Effector memory CD4-positive, alpha-beta T cell (primary cell): ENCODE measurements around the gene TAS2R4.

Experiments used
- DNase-seq, 3 donors: peaks; one replicate each; pipeline ENCODE4 v3.0.0-alpha.2; 2020
- H3K27ac ChIP-seq: 2 replicates; pipeline ENCODE4 v1.7.0; 2013; ENCODE audit warnings: mild to moderate bottlenecking, low read length, moderate library complexity; ENCODE audit not compliant: insufficient read depth, poor library complexity, severe bottlenecking
- H3K27me3 ChIP-seq: replicated peaks from 2 replicates; pipeline ENCODE4 v1.7.0; 2013; ENCODE audit warnings: mild to moderate bottlenecking, low read length; ENCODE audit not compliant: insufficient read depth, control insufficient read depth, poor library complexity, severe bottlenecking
- H3K36me3 ChIP-seq: 2 replicates; pipeline ENCODE4 v1.7.0; 2013; ENCODE audit warnings: mild to moderate bottlenecking, low read length, moderate library complexity; ENCODE audit not compliant: control insufficient read depth, insufficient read depth
- H3K4me1 ChIP-seq: 2 replicates; pipeline ENCODE4 v1.7.0; 2013; ENCODE audit warnings: low read length, mild to moderate bottlenecking; ENCODE audit not compliant: control insufficient read depth, insufficient read depth, poor library complexity, severe bottlenecking
- H3K4me3 ChIP-seq: 2 replicates; pipeline ENCODE4 v1.7.0; 2013; ENCODE audit warnings: low read length, low read depth, mild to moderate bottlenecking; ENCODE audit not compliant: insufficient read depth, poor library complexity, severe bottlenecking
- H3K9me3 ChIP-seq: 2 replicates; pipeline ENCODE4 v1.7.0; 2013; ENCODE audit warnings: mild to moderate bottlenecking, low read length, moderate library complexity; ENCODE audit not compliant: control insufficient read depth
- total RNA-seq, 3 donors: gene quantifications; one replicate each; lab custom pipeline; 2026; lab: John Stamatoyannopoulos, UW

The TAS2R4 gene, protein sequence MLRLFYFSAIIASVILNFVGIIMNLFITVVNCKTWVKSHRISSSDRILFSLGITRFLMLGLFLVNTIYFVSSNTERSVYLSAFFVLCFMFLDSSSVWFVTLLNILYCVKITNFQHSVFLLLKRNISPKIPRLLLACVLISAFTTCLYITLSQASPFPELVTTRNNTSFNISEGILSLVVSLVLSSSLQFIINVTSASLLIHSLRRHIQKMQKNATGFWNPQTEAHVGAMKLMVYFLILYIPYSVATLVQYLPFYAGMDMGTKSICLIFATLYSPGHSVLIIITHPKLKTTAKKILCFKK
- total RNA-seq, result 0.35 to 1.2 (median 0.52) reads per million in 3 donors

DNA sequence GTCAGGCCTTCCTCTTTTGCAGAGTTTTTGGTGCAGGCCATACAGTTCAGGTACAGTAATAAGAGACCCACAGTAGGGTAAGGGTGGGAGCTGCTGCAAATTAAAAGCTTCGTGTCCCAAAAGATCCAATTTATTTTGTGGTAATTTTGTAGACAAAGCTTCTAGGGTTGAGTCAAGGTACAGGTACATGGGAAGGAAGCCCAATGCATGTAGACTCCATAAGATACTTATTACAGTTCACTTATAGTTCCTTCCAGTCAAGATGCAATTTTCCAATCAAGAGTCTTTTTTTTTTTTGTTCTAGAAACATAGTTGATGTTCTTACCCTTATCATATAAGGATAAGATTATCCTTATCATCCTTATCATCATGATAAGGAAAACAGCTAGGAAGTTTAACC is at the start of gene TAS2R4:
TAS2R4 (plus strand) TSS at position 301 of the 400 bp plus-strand sequence. CDS start 1,815 bp downstream, outside the sequence.
- H3K27ac ChIP-seq, result no peak within 1 kb of the TSS
- no peaks in the 10 kb centered on the region for H3K27me3 ChIP-seq
- no peak for DNase-seq
- H3K36me3 ChIP-seq, result peaks cover 12% of the 10 kb centered on the region
- no peak within 1 kb of the TSS for H3K4me3 ChIP-seq
- no peaks in the 10 kb centered on the region for H3K9me3 ChIP-seq
- no peaks in the 10 kb centered on the region for H3K4me1 ChIP-seq

DNA sequence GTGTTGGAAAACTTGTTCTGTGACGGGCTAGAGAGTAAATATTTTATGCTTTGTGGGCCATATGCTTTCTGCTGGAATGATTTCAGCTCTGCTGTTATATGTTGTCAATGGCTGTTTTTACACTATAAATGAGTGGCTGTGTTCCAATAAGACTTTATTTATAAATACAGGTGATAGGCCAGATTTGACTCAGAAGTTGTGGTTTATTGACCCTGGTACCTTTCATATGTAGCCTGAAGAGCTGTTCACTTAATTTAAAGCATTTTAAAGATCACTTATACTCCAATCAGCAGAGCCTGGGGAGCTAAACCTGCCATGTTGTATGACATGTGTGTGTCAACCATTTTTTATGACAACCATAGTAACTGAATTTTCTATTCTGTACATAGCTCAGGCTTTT is 47.5 kb upstream of the TAS2R4 start:
- Histone ChIP-seq H3K4me3 (no peak overlapping the region), H3K36me3 (no peaks in the 10 kb centered on the region), H3K4me1 (no peaks in the 10 kb centered on the region), H3K9me3 (no peaks in the 10 kb centered on the region), H3K27me3 (no peaks in the 10 kb centered on the region), H3K27ac (no peak overlapping the region)
- DNase-seq, result no peak

DNA sequence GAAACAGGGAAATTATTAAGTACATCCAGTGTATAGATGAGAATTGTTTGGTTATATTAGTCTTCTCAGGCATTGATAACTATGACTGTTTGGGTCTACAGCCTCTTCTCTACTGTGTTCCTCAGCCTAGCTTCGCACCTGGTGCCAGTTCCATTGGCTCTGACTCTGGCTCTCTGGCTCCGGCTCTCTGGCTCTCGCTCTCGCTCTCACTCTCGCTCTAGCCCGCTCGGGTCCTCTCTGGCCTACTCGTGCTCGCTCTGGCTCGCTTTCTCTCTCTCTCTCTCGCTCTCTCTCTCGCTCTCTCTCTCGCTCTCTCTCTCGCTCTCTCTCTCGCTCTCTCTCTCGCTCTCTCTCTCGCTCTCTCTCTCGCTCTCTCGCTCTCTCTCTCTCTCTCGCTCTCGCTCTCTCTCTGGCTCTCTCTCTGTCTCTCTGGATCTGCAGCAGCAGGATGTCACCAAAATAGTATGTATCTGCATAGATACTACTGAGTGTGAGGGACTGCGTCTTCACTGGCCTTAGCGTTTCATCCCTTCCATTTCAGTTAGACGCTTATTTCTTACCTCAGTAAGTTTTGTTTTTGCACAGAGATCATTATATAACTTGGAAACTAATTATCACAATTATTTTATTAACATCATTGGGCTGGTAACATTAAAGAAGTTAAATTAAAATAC is 44.9 kb upstream of the TAS2R4 start:
- Histone ChIP-seq H3K27me3 (no peaks in the 10 kb centered on the region), H3K4me3 (no peak overlapping the region), H3K9me3 (no peaks in the 10 kb centered on the region), H3K27ac (no peak overlapping the region), H3K36me3 (no peaks in the 10 kb centered on the region), H3K4me1 (no peaks in the 10 kb centered on the region)
- DNase-seq, result no peak

DNA sequence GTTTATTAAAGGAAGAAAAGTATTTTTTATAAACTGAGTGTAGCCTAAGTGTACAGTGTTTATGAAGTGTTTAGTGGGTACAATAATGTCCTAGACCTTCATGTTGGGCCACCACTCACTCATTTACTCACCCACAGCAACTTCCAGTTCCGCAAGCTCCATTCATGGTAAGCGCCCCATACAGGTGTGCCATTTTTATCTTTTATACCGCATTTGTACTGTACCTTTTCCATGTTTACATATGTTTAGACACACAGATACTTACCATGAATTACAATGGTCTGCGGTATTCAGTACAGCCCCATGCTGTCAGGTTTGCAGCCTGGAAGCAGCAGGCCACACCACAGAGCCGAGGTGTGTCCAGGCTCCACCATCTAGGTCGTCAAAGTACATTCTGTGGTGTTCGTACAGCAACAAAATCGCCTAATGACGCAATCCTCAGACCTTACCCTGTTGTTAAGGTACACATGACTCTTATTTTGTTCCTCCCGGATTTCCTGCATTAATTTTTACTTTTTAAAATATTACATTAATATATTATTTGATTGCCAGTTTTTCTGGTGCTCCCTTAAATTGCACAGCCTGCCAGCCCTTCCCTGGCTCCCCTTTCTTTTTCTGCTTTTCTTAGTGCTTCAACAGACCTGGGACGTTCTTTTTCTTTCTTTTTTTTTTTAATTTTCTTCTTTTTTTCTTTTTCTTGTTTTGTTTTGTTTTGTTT is 39.2 kb upstream of the TAS2R4 start:
- Histone ChIP-seq H3K27ac (peak overlapping the region; percentile 81), H3K27me3 (no peaks in the 10 kb centered on the region), H3K4me1 (peaks cover 19% of the 10 kb centered on the region), H3K9me3 (no peaks in the 10 kb centered on the region), H3K36me3 (peaks cover 16% of the 10 kb centered on the region), H3K4me3 (peak overlapping the region; percentile 74)
- DNase-seq, result peak in 1 of 3 donors; percentile 12

DNA sequence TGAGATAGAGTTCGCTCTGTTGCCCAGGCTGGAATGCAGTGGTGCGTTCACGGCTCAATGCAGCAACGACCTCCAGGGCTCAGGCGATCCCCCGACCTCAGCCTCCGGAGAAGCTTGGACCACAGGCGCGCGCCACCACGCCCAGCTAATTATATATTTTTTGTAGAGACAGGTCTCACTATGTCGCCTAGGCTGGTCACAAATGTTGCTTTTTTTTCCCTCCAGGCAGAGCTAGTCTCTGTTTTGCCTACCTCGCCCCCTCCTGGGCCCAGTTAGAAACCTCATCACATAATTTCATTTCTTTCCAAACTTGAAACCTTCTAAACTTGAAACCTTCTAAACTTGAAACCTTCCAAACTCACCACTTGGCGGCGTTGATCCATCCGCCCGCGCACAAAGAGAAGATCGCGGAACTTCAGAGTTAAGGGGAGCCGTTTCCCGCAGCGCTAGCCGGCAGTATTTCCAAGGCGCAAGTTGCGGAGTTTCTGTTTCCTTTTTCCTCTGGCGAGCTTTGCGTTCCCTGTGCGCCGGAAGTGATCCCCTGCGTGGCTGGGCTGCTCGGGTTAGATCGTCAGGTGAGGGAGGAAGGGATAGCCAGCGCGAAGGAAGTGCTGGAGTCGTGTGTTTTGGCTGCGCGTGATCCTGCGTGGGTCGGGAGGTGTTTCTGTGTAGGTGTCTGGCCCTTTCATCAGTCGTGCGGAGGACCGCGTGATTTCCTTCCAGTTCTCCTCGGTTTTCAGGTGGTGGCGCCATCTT is 38.5 kb upstream of the TAS2R4 start, which contains the start of gene SSBP1:
SSBP1 (plus strand) TSS at position 523 of the 756 bp plus-strand sequence. CDS start 809 bp downstream, outside the sequence.
- Histone ChIP-seq H3K4me1 (peaks cover 19% of the 10 kb centered on the region), H3K27ac (peak within 1 kb of the TSS; percentile 81), H3K36me3 (peaks cover 23% of the 10 kb centered on the region), H3K4me3 (peak within 1 kb of the TSS; percentile 74), H3K9me3 (no peaks in the 10 kb centered on the region), H3K27me3 (no peaks in the 10 kb centered on the region)
- DNase-seq, result peak; percentile 82 to 89 (median 88)

DNA sequence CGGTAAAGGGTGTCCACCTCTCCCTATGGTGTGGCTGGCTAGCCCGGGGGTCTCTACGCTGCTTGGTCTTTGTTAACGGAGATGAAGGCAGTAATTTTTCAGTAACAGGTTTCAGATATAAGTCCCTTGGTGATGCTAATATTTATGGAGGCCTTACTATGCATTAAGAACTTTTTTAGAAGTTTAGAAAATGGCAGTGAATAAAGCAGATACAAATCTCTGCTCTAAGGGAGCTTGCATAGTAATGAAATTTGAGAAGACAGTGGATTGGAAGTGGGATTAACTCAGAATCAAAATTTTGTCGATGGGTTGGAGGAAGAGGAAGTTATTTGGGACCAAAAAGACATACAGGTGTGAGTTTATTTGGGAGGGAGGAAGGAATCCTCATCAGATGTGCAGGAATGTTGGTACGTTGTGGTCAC is 37.9 kb upstream of the TAS2R4 start:
- H3K9me3 ChIP-seq, result no peaks in the 10 kb centered on the region

DNA sequence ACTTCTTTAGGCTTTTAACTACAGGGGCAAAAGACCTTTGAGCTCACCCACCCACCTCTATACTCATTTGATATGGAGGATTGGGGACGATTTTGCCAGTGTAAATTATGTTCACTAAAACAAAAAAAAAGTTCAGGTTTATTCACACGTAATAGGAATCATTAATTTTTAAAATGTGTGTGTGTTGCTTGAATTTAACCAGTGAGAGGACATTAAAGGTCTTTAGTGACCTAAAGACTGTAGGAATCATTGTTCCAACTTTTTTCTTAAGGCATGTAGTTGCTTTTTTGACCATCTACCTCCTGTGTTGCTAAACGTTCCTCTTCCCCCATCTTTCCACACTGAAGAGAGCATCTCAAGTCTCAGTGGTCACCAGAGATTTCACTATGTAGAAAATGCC is 37.2 kb upstream of the TAS2R4 start:
- DNase-seq, result no peak
- Histone ChIP-seq H3K9me3 (no peaks in the 10 kb centered on the region), H3K4me3 (no peak overlapping the region), H3K27me3 (no peaks in the 10 kb centered on the region), H3K36me3 (peaks cover 35% of the 10 kb centered on the region), H3K27ac (peak overlapping the region; percentile 81), H3K4me1 (peaks cover 19% of the 10 kb centered on the region)

More for the DNA sequence above, 37.9 kb upstream of the TAS2R4 start:
- DNase-seq, result no peak
- Histone ChIP-seq H3K36me3 (peaks cover 29% of the 10 kb centered on the region), H3K27ac (peak overlapping the region; percentile 81), H3K4me3 (peak overlapping the region; percentile 74), H3K4me1 (peaks cover 19% of the 10 kb centered on the region), H3K27me3 (no peaks in the 10 kb centered on the region)

DNA sequence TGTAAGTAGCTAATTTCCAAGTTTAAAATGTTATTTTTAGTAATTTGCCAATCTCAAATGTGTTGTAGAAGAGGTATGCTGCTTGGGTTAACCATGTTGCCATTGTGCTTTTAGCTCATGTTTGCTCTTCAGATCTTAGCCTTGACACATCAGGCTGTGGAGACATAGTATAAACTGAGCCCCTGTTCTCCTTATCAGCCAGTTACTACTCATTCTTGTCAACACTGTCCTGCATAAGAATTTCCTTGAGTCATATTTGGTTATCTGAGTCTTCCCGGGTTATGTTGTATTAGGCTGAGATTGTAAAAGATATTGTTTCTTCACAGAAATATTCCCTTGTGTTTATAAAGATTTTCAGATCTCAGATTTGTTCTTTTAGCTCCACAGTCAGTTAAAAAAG is 34.2 kb upstream of the TAS2R4 start:
- Histone ChIP-seq H3K27me3 (no peaks in the 10 kb centered on the region), H3K9me3 (no peaks in the 10 kb centered on the region), H3K4me1 (peaks cover 16% of the 10 kb centered on the region), H3K27ac (no peak overlapping the region), H3K36me3 (peaks cover 59% of the 10 kb centered on the region), H3K4me3 (no peak overlapping the region)
- no peak for DNase-seq

DNA sequence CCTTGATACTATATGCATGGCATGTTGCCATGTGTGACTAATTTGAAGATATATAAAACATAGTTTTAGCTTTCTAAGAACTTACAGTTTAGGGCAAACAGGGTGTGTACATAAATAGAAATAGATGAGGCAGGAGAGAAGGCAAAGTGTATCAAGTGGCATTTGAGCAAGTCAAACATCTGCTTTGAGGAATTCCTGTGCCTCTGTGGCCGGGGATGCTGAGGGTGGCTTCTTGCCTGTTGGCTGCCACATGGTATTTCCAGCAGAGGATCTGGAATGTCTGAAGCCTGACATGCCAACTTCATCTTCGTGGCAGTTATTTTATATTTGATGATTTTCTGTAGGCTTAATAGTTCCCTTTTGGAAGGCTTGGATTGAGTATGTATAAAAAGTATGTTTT is 32.3 kb upstream of the TAS2R4 start:
- peaks cover 70% of the 10 kb centered on the region for H3K36me3 ChIP-seq
- H3K27ac ChIP-seq, result no peak overlapping the region
- no peak for DNase-seq
- H3K4me1 ChIP-seq, result peaks cover 10% of the 10 kb centered on the region
- H3K4me3 ChIP-seq, result no peak overlapping the region
- H3K27me3 ChIP-seq, result no peaks in the 10 kb centered on the region
- no peaks in the 10 kb centered on the region for H3K9me3 ChIP-seq
